GM21723 (cell line): ENCODE results near the gene MACF1.
"Not testable (repeated sequence)": the region's sequence is repeated elsewhere in the genome, so short reads cannot be mapped to it uniquely, and the experiment has no call there.

Experiments used
- ATAC-seq: cut with Tn5 transposase; IDR thresholded peaks from one replicate; pipeline ENCODE4 v1.9.1; 2021; ENCODE audit warnings: mild to moderate bottlenecking, moderate library complexity; ENCODE audit not compliant: unreplicated experiment

Gene MACF1

GRCh38 chr1:39526466-39527189 lies 322.1 kb downstream of the MACF1 start:
- no peak for ATAC-seq

GRCh38 chr1:39527190-39527579 lies 322.7 kb downstream of the MACF1 start:
- ATAC-seq: not testable (repeated sequence)

- ATAC-seq: no peak
Observed at GRCh38 chr1:39528082-39528481, 323.6 kb downstream of the MACF1 start.

DNA sequence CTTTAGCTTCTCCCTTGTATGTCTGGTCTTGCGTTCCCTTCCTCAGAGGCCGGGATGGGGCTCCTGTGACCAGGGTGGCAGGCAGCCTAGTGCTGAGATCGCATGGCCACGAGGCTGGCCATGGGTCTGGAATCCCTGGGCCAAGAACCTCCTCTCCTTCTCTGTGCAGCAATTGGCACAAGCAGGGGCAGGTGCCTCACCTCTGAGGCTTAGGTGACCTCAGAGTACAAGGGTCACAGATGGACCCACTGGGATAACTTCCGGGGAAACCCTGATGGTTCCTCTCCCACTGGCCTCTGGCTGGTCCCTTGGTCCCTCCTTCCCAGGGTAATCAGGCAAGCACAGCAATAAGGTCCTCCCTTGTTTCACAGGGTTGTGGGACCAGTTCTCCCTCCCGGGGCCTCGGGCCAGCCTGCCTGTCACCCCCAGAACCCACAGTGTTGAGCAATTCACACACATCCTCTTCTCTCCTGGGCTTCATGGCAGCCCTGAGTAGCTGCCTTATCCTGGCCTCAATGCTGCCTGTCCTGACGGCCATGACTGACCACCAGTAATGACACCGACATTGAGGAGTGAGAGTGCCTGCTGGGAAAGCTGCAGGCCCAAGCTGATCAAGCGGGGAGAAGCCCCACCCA lies 325.5 kb downstream of the MACF1 start:
- ATAC-seq: no peak

GRCh38 chr1:39531526-39531925 lies 327.0 kb downstream of the MACF1 start:
- ATAC-seq: no peak

- no peak for ATAC-seq
Observed at GRCh38 chr1:39533442-39533841, 328.9 kb downstream of the MACF1 start.
